GM19372 (cell line): Measurements from ENCODE around the gene PTCD2.
"Not testable (repeated sequence)": the region's sequence is repeated elsewhere in the genome, so short reads cannot be mapped to it uniquely, and the experiment has no call there.

ENCODE experiments used
- ATAC-seq: cut with Tn5 transposase; IDR thresholded peaks from one replicate; pipeline ENCODE4 v1.9.1; 2021; ENCODE audit warnings: mild to moderate bottlenecking, low read depth, moderate library complexity; ENCODE audit not compliant: unreplicated experiment

Gene PTCD2

GRCh38 chr5:72377910-72378638, 57.9 kb downstream of the PTCD2 start:
- ATAC-seq: no peak

GRCh38 chr5:72378639-72379289, 58.6 kb downstream of the PTCD2 start:
- no peak for ATAC-seq

- ATAC-seq: no peak
Observed at GRCh38 chr5:72379936-72380335, 59.8 kb downstream of the PTCD2 start.

- ATAC-seq: peak; percentile 79
Observed at GRCh38 chr5:72380492-72381274, 60.5 kb downstream of the PTCD2 start.

GRCh38 chr5:72383280-72383679, 63.1 kb downstream of the PTCD2 start:
- ATAC-seq: no peak

- ATAC-seq: no peak
Observed at GRCh38 chr5:72383726-72384125, 63.6 kb downstream of the PTCD2 start.

GRCh38 chr5:72386639-72387038, 66.5 kb downstream of the PTCD2 start:
- no peak for ATAC-seq

GRCh38 chr5:72387985-72388384, 67.8 kb downstream of the PTCD2 start:
- ATAC-seq: no peak

GRCh38 chr5:72388646-72389045, 68.5 kb downstream of the PTCD2 start:
- no peak for ATAC-seq

GRCh38 chr5:72390836-72391235, 70.7 kb downstream of the PTCD2 start:
- ATAC-seq: no peak

GRCh38 chr5:72392326-72392733, 72.2 kb downstream of the PTCD2 start:
- no peak for ATAC-seq

- no peak for ATAC-seq
Observed at GRCh38 chr5:72393052-72393451, 72.9 kb downstream of the PTCD2 start.

GRCh38 chr5:72394688-72395087, 74.5 kb downstream of the PTCD2 start:
- no peak for ATAC-seq

GRCh38 chr5:72397836-72398235, 77.7 kb downstream of the PTCD2 start:
- no peak for ATAC-seq

- no peak for ATAC-seq
Observed at GRCh38 chr5:72400950-72401349, 80.8 kb downstream of the PTCD2 start.

- ATAC-seq: no peak
Observed at GRCh38 chr5:72402381-72402890, 82.3 kb downstream of the PTCD2 start.

- no peak for ATAC-seq
Observed at GRCh38 chr5:72402959-72403628, 82.9 kb downstream of the PTCD2 start.

- not testable (repeated sequence) for ATAC-seq
Observed at GRCh38 chr5:72404771-72405170, 84.6 kb downstream of the PTCD2 start.

GRCh38 chr5:72407078-72407477, 86.9 kb downstream of the PTCD2 start:
- ATAC-seq: no peak

- no peak for ATAC-seq
Observed at GRCh38 chr5:72407541-72407940, 87.4 kb downstream of the PTCD2 start.

- no peak for ATAC-seq
Observed at GRCh38 chr5:72408127-72408526, 88.0 kb downstream of the PTCD2 start.
